Amniotic epithelial cell (primary cell): ENCODE results near the gene MED15.
"Not testable (repeated sequence)": the region's sequence is repeated elsewhere in the genome, so short reads cannot be mapped to it uniquely, and the experiment has no call there.

Experiments used
- DNase-seq: peaks from one replicate; pipeline ENCODE4 v3.0.0-alpha.2; 2010; ENCODE audit warnings: low read depth

The MED15 gene

GRCh38 chr22:20484948-20485683 lies 22.3 kb upstream of the MED15 start:
- no peak for DNase-seq

GRCh38 chr22:20486229-20486628 lies 21.2 kb upstream of the MED15 start:
- peak; percentile 17 for DNase-seq

- DNase-seq = no peak
Measured at GRCh38 chr22:20487715-20488114, 19.7 kb upstream of the MED15 start.

GRCh38 chr22:20488946-20489345 lies 18.5 kb upstream of the MED15 start:
- no peak for DNase-seq

GRCh38 chr22:20490183-20490940 lies 17.0 kb upstream of the MED15 start:
- no peak for DNase-seq

GRCh38 chr22:20490941-20491307 lies 16.5 kb upstream of the MED15 start:
- DNase-seq = no peak

- no peak for DNase-seq
Measured at GRCh38 chr22:20491346-20491745, 16.1 kb upstream of the MED15 start.

- peak; percentile 32 for DNase-seq
Measured at GRCh38 chr22:20494978-20495860, 12.2 kb upstream of the MED15 start, which contains the start of gene KLHL22. TSS of gene KLHL22 (minus strand) at chr22:20495795. CDS start at chr22:20489211, 6,584 bp downstream.

- peak; percentile 85 for DNase-seq
Measured at GRCh38 chr22:20495861-20496681, 11.3 kb upstream of the MED15 start.

GRCh38 chr22:20497426-20497825 lies 10.0 kb upstream of the MED15 start:
- no peak for DNase-seq

- no peak for DNase-seq
Measured at GRCh38 chr22:20498913-20499312, 8.5 kb upstream of the MED15 start.

- no peak for DNase-seq
Measured at GRCh38 chr22:20499769-20500168, 7.6 kb upstream of the MED15 start.

GRCh38 chr22:20503816-20504215 lies 3.6 kb upstream of the MED15 start:
- no peak for DNase-seq

- DNase-seq = peak; percentile 79
Measured at GRCh38 chr22:20504293-20504922, 3.0 kb upstream of the MED15 start.

GRCh38 chr22:20506543-20507252 lies 712 bp upstream of the MED15 start:
- DNase-seq = no peak

GRCh38 chr22:20508067-20508755 lies 801 bp downstream of the MED15 start:
- not testable (repeated sequence) for DNase-seq

- no peak for DNase-seq
Measured at GRCh38 chr22:20508815-20509271, 1.4 kb downstream of the MED15 start.

- DNase-seq = peak; percentile 98
Measured at GRCh38 chr22:20509344-20510047, 2.1 kb downstream of the MED15 start.
